AG09319 (cell line): ENCODE results near the gene VSIG4.

Experiments used
- DNase-seq: peaks from one replicate; pipeline ENCODE4 v3.0.0-alpha.2; 2010; ENCODE audit warnings: low read depth; ENCODE audit errors: extremely low read depth
- TF ChIP-seq, protein P1 (sequence below): IDR thresholded peaks from 2 replicates; pipeline ENCODE4 v1.5.1; 2011; ENCODE audit warnings: low read depth, mild to moderate bottlenecking, inconsistent platforms, low read length, moderate library complexity

The VSIG4 gene

DNA sequence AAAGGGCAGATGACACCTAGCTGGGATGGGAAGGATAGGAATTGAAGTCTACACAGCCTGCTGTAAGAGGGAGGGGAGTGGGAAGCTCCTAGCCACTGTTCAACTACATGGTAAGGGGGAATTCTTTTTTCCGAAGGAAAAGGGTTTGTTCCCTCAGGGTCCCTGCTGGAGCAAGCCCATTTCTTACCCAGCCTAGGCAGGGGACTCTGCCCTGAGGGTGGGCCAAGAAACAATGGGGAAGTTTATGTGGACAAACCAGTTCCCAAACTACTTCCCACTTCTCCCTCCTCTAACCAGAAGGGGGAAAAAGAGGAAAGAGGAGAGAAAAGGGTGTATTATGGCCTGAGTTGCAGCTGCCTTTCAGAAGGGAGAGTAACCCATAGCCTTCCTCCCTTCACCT lies 13.5 kb upstream of the VSIG4 start:
- TF ChIP-seq, protein P1, sequence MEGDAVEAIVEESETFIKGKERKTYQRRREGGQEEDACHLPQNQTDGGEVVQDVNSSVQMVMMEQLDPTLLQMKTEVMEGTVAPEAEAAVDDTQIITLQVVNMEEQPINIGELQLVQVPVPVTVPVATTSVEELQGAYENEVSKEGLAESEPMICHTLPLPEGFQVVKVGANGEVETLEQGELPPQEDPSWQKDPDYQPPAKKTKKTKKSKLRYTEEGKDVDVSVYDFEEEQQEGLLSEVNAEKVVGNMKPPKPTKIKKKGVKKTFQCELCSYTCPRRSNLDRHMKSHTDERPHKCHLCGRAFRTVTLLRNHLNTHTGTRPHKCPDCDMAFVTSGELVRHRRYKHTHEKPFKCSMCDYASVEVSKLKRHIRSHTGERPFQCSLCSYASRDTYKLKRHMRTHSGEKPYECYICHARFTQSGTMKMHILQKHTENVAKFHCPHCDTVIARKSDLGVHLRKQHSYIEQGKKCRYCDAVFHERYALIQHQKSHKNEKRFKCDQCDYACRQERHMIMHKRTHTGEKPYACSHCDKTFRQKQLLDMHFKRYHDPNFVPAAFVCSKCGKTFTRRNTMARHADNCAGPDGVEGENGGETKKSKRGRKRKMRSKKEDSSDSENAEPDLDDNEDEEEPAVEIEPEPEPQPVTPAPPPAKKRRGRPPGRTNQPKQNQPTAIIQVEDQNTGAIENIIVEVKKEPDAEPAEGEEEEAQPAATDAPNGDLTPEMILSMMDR = no peak
- DNase-seq = no peak

DNA sequence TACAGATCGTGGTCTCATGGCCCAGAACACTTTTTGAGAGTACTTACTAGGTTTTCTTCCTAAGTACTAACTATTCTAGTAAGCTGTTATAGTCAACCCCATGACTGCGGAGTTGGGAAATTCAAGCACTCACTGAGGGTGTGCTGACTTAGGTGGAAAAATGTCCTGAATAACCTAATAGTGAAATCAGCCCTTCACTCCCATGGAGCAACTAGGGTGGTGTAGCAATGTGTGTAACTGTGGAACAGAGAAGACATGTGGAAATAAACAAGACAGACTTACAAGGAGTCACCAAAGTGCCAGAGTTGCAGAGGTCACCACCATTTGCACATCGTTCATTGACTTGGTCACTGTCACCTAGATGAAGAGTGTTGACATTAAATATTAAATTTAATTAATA lies 12.1 kb upstream of the VSIG4 start:
- no peak for DNase-seq
- TF ChIP-seq, protein P1 = no peak

DNA sequence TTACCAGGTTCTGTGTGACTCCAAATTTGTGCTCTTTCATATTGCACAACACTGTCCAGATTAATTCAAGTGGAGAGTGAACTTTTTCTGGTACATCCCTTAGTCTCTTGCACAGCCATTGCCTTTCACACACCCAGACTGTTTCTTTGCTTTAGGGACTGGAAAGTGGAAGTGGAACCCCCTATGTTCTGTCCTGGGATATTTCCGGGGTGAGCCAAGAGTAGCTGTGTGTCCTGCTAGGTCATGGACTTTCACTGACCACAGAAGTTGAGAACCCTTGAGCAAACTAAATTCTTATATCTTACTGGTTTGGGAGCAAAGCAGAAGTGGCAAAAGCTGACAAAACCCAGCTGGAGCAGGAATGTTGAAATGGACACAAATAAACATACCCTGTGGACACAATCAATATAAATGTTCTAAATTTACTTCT lies 10.3 kb upstream of the VSIG4 start:
- DNase-seq = no peak

DNA sequence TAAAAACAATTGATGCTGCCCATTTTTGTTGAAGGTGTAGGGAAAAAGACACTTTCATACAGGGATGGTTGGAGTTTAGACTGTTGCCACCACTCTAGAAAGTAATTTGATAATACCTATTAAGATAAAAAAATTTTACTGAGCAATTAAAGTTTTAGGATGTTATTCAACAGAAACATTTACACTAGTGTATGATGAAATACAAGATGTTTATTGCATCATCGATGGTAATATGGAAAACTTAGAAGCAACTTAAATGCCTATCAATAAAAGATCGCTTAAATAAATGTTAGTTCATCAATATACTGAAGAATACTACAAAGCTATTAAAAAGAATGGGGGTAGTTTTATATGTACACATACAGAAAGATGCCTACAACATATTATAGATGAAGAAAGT lies 9.2 kb upstream of the VSIG4 start:
- DNase-seq = no peak
- TF ChIP-seq, protein P1 = no peak

More for the DNA sequence above, 10.3 kb upstream of the VSIG4 start:
- TF ChIP-seq, protein P1 = no peak

DNA sequence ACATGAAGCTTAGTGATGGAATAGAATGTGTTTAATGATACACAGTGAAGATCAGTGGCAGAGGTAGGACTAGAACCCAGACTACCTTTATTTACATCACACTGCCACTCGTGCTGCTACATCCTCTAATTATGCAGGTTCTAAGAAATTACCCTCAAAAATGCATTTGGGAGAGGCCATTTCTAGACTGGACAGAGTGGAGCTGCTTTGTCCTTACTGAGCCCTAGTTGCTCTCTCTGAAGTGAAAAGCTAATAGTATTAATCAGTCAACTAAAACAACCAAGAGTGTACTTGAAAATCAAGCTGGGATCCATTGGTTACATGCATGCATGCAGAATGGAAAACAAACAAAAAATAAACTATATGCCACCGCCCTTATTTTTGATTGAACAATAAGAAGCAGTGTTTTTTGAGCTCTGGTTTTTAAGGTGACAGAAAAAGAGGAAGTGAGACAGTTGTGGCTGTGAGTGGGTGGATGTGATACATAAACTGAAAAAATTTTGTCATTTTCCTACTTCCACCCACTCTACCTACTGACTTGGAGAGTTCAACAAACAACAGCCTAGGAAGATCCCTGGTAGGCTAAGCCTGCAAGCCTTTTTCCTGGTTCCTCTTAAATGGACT lies 6.8 kb upstream of the VSIG4 start:
- no peak for DNase-seq
- TF ChIP-seq, protein P1 = no peak

DNA sequence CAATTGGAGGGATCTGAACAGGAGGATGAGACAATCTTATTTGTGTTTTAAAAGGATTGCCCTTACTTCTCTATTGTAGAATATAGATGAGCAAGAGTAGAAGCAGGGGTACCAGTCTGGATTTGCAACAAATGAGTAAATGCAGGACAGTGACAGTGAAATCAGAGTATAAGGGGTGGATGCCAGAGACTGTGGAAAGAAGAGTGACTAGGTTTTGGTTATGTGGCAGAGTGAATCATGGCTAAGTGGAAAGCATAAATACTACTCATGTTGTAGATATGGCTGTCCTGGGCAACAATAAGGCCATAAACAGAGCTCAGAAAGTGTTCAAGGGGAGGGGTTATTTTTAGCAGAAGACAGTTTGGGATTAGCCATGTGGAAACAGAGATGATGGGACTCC lies 6.0 kb upstream of the VSIG4 start:
- TF ChIP-seq, protein P1 = no peak
- DNase-seq = no peak

DNA sequence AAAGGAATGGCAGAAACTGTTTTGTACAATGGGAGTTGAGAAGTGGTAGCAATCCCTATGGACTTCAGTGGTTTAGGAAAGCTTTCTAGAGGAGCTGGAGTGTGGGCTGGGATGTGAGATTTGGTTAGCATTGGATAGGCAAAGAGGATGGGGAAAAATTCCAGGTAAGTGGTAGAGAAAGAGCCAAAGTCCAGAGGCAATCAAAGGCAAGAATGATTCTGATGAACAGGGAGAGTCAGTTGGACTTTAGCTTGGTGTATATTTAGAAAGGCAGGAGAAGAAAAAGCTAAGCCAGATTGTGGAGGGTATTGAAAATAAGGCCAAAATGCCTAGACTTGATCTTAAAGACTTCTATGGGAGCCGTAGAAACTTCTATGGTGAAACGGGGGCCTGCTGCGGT lies 3.7 kb upstream of the VSIG4 start:
- DNase-seq = no peak
- TF ChIP-seq, protein P1 = no peak
